ENCODE data around the gene CLDN25. TPM values are rescaled to one million over a fixed set of nuclear protein-coding genes. Genes with fewer than 3 reads are reported as not detected.
"Not testable (repeated sequence)": the region's sequence is repeated elsewhere in the genome, so short reads cannot be mapped to it uniquely, and the experiment has no call there.

CLDN25 gene
- polyA plus RNA-seq, 3 donors, result not detected

DNA sequence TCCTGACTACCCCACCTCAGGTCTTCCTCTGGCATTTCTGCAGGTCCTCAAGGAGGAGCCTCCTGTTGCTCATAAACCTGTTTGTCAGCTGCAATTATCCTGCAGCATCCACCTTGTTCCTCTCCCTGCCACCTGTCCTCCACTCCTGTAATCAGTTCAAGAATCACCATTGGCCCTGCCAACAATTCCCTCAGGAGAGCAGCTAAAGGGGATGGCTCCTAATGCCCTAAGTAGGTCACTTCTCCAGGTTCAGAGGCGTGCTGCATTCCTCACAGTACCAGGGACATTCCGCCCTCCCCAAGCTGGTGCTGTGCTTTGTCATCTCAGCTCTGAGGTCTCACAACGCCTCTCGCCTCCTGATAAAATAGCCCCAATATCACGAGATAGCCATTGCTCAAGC, 2.1 kb downstream of the CLDN25 start:
- no peak overlapping the region for H3K4me2 ChIP-seq (replicated peaks; ENCODE audit: extremely low read depth, low read length, poor library complexity, severe bottlenecking)
- H3K36me3 ChIP-seq (replicated peaks in 1 of 2; ENCODE audit: control insufficient read depth in 1 of 2, insufficient read depth in 2 of 2, low read length in 2 of 2), result no peaks in the 10 kb centered on the region
- H3K27me3 Mint-ChIP-seq (ENCODE audit: low read depth in 3 of 3), result peaks cover 12 to 18% (median 15%) of the 10 kb centered on the region in 3 donors
- H3K4me1 ChIP-seq (ENCODE audit: control insufficient read depth in 1 of 2, insufficient read depth in 2 of 2, low read length in 2 of 2), result no peaks in the 10 kb centered on the region
- H3K9me3 ChIP-seq (replicated peaks in 1 of 2; ENCODE audit: control insufficient read depth in 1 of 2, insufficient read depth in 1 of 2, low read length in 2 of 2), result no peaks in the 10 kb centered on the region
- H3K9ac ChIP-seq (ENCODE audit: insufficient read depth, low read length, poor library complexity, severe bottlenecking), result no peak overlapping the region
- H3K4me1 Mint-ChIP-seq, result peaks cover 2% of the 10 kb centered on the region
- H3K27me3 ChIP-seq (ENCODE audit: control insufficient read depth in 2 of 2, insufficient read depth in 2 of 2, low read length in 2 of 2), result peaks cover 0 to 7% of the 10 kb centered on the region in 2 donors
- no peaks in the 10 kb centered on the region for H3K79me2 ChIP-seq (ENCODE audit: insufficient read depth, low read length)
- H3K27ac ChIP-seq (ENCODE audit: low read depth in 1 of 2, low read length in 2 of 2), result no peak overlapping the region
- H3K27ac Mint-ChIP-seq, result no peak overlapping the region
- no peaks in the 10 kb centered on the region for H3K9me3 Mint-ChIP-seq
- no peak overlapping the region for H2AFZ ChIP-seq (ENCODE audit: insufficient read depth, low read depth, low read length, poor library complexity, severe bottlenecking)
- no peak for DNase-seq
- no peaks in the 10 kb centered on the region for H3K36me3 Mint-ChIP-seq
- H3K4me3 Mint-ChIP-seq, result peak overlapping the region in 1 of 2 donors; percentile 23
- WGBS (ENCODE audit: insufficient coverage), result 92% methylated on average over 3 of the region's 5 CpGs
- TF ChIP-seq, protein P1, sequence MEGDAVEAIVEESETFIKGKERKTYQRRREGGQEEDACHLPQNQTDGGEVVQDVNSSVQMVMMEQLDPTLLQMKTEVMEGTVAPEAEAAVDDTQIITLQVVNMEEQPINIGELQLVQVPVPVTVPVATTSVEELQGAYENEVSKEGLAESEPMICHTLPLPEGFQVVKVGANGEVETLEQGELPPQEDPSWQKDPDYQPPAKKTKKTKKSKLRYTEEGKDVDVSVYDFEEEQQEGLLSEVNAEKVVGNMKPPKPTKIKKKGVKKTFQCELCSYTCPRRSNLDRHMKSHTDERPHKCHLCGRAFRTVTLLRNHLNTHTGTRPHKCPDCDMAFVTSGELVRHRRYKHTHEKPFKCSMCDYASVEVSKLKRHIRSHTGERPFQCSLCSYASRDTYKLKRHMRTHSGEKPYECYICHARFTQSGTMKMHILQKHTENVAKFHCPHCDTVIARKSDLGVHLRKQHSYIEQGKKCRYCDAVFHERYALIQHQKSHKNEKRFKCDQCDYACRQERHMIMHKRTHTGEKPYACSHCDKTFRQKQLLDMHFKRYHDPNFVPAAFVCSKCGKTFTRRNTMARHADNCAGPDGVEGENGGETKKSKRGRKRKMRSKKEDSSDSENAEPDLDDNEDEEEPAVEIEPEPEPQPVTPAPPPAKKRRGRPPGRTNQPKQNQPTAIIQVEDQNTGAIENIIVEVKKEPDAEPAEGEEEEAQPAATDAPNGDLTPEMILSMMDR (IDR thresholded peaks at IDR 0.05), result no peak
- H3K4me3 ChIP-seq (replicated peaks in 1 of 3; ENCODE audit: low read depth in 2 of 3, low read length in 3 of 3), result no peak overlapping the region
- intact Hi-C loops (cut with micrococcal nuclease), result no loop called here
- H4K20me1 ChIP-seq (ENCODE audit: insufficient read depth, low read length), result no peaks in the 10 kb centered on the region

DNA sequence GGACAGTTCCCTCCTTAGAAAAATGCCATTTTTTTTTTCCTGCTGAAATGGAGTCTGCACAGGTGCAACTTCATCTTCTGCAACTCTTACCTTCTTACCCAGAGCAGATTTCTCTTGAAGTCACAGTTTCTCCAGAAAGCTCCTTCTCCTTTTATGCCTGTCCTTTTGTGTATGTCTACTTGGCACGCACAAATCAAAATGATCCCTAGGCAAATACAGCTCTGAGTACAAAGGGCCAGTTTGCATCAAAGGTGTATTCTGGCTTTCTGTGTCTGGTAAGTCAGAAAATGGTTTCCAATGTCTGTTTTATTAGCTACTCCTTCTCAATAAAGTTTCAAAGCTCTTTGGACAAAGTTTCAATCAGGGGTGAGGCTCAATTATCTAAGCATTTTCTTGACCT, 2.5 kb downstream of the CLDN25 start:
- Histone ChIP-seq H3K4me2 (replicated peaks; ENCODE audit: extremely low read depth, low read length, poor library complexity, severe bottlenecking) (no peak overlapping the region), H4K20me1 (ENCODE audit: insufficient read depth, low read length) (no peaks in the 10 kb centered on the region), H3K27ac (ENCODE audit: low read depth in 1 of 2, low read length in 2 of 2) (no peak overlapping the region), H2AFZ (ENCODE audit: insufficient read depth, low read depth, low read length, poor library complexity, severe bottlenecking) (no peak overlapping the region), H3K36me3 (replicated peaks in 1 of 2; ENCODE audit: control insufficient read depth in 1 of 2, insufficient read depth in 2 of 2, low read length in 2 of 2) (no peaks in the 10 kb centered on the region), H3K9me3 (replicated peaks in 1 of 2; ENCODE audit: control insufficient read depth in 1 of 2, insufficient read depth in 1 of 2, low read length in 2 of 2) (no peaks in the 10 kb centered on the region), H3K27me3 (ENCODE audit: control insufficient read depth in 2 of 2, insufficient read depth in 2 of 2, low read length in 2 of 2) (peaks cover 0 to 7% of the 10 kb centered on the region in 2 donors), H3K9ac (ENCODE audit: insufficient read depth, low read length, poor library complexity, severe bottlenecking) (no peak overlapping the region), H3K79me2 (ENCODE audit: insufficient read depth, low read length) (no peaks in the 10 kb centered on the region), H3K4me1 (ENCODE audit: control insufficient read depth in 1 of 2, insufficient read depth in 2 of 2, low read length in 2 of 2) (no peaks in the 10 kb centered on the region), H3K4me3 (replicated peaks in 1 of 3; ENCODE audit: low read depth in 2 of 3, low read length in 3 of 3) (no peak overlapping the region)
- DNase-seq, result no peak
- WGBS (ENCODE audit: insufficient coverage), result 100% methylated on average over 1 of the region's 1 CpG
- intact Hi-C loops (cut with micrococcal nuclease), result no loop called here
- Mint-ChIP-seq H3K36me3 (no peaks in the 10 kb centered on the region), H3K4me1 (peaks cover 2% of the 10 kb centered on the region), H3K27ac (no peak overlapping the region), H3K4me3 (peak overlapping the region in 1 of 2 donors; percentile 23), H3K9me3 (no peaks in the 10 kb centered on the region), H3K27me3 (ENCODE audit: low read depth in 3 of 3) (peaks cover 15 to 18% (median 15%) of the 10 kb centered on the region in 3 donors)
- TF ChIP-seq, protein P1 (IDR thresholded peaks at IDR 0.05), result no peak

DNA sequence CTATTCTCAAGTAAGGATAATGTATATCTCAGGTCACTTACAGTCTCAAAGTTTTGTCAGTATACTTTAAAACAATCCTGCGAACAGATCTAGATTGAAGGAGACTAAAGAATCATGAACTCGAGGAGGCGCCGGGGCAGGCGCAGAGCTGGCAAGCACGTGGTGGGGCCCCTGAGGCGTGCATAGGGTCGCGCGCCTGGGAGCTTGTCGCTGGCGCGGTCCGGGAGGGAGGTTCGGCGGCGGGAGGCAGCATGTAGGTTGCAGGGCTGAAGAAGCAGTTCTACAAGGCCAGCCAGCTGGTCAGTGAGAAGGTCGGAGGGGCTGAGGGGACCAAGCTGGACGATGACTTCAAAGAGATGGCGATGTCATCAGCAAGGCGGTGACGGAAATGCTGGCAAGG, 9.4 kb downstream of the CLDN25 start:
- H3K27ac ChIP-seq (ENCODE audit: low read depth in 1 of 2, low read length in 2 of 2); H3K4me2 ChIP-seq (replicated peaks; ENCODE audit: extremely low read depth, low read length, poor library complexity, severe bottlenecking); H2AFZ ChIP-seq (ENCODE audit: insufficient read depth, low read depth, low read length, poor library complexity, severe bottlenecking); H3K4me1 ChIP-seq (ENCODE audit: control insufficient read depth in 1 of 2, insufficient read depth in 2 of 2, low read length in 2 of 2); H3K9me3 ChIP-seq (replicated peaks in 1 of 2; ENCODE audit: control insufficient read depth in 1 of 2, insufficient read depth in 1 of 2, low read length in 2 of 2); H3K9ac ChIP-seq (ENCODE audit: insufficient read depth, low read length, poor library complexity, severe bottlenecking); H3K4me3 ChIP-seq (replicated peaks in 1 of 3; ENCODE audit: low read depth in 2 of 3, low read length in 3 of 3); H3K4me1 Mint-ChIP-seq; intact Hi-C loops (cut with micrococcal nuclease); H3K36me3 ChIP-seq (replicated peaks in 1 of 2; ENCODE audit: control insufficient read depth in 1 of 2, insufficient read depth in 2 of 2, low read length in 2 of 2); H4K20me1 ChIP-seq (ENCODE audit: insufficient read depth, low read length); H3K9me3 Mint-ChIP-seq; H3K79me2 ChIP-seq (ENCODE audit: insufficient read depth, low read length); DNase-seq; H3K36me3 Mint-ChIP-seq; H3K4me3 Mint-ChIP-seq; H3K27me3 ChIP-seq (ENCODE audit: control insufficient read depth in 2 of 2, insufficient read depth in 2 of 2, low read length in 2 of 2): not testable (repeated sequence)
- Mint-ChIP-seq H3K27ac (peak overlapping the region in 1 of 7 donors; percentile 35), H3K27me3 (ENCODE audit: low read depth in 3 of 3) (peaks cover 7 to 21% (median 11%) of the 10 kb centered on the region in 3 donors)
- 83% methylated on average over 22 of the region's 22 CpGs for WGBS (ENCODE audit: insufficient coverage)
